Panc1 (cell line): ENCODE measurements around the gene TERT. TPM values are rescaled to one million over a fixed set of nuclear protein-coding genes. Genes with fewer than 3 reads are reported as not detected.
A peak's percentile ranks its signal among the peaks of the same experiment; 100 is the strongest.
"Not testable (repeated sequence)": the region's sequence is repeated elsewhere in the genome, so short reads cannot be mapped to it uniquely, and the experiment has no call there.

Experiments
- ATAC-seq: fragments of 200-7000 bp; cut with Tn5 transposase; 2 replicates; pipeline ENCODE4 v1.9.1; 2020; ENCODE audit warnings: mild to moderate bottlenecking, moderate library complexity
- BruUV-seq: library from RNA; stranded (reverse); fragments of 400-500 nt; replicated peaks from 2 replicates; lab custom pipeline; 2021; lab: Mats Ljungman, UMichigan
- CTCF ChIA-PET: fragments of 300-600 bp; sonication (Branson Sonifier 250); formaldehyde crosslinking; loops from one replicate; lab custom pipeline; 2022; ENCODE audit warnings: antibody characterized with exemption; lab: Charles Lee
- POLR2A ChIA-PET: fragments of 300-600 bp; sonication (Branson Sonifier 250); formaldehyde crosslinking; loops from one replicate; lab custom pipeline; 2022; ENCODE audit warnings: antibody characterized with exemption; lab: Charles Lee
- DNase-seq: peaks from one replicate; pipeline ENCODE4 v3.0.0-alpha.2; 2010; ENCODE audit warnings: low read depth, low spot score
- H3K27ac ChIP-seq: 2 replicates; pipeline ENCODE4 v1.5.1; 2011; ENCODE audit warnings: mild to moderate bottlenecking, low read length, inconsistent platforms
- H3K27me3 ChIP-seq: fragments of 200-500 bp; sonication (Bioruptor generic); 2 replicates; pipeline ENCODE4 v1.6.0; 2014; ENCODE audit warnings: low read length, inconsistent platforms; ENCODE audit not compliant: control insufficient read depth, insufficient read depth
- H3K36me3 ChIP-seq: fragments of 200-500 bp; sonication (Bioruptor generic); 2 replicates; pipeline ENCODE4 v1.5.1; 2014; ENCODE audit warnings: inconsistent platforms, mild to moderate bottlenecking, low read length, moderate library complexity; ENCODE audit not compliant: control insufficient read depth, insufficient read depth
- H3K4me1 ChIP-seq: 2 replicates; pipeline ENCODE4 v1.5.1; 2011; ENCODE audit warnings: inconsistent platforms, mild to moderate bottlenecking, low read length, moderate library complexity; ENCODE audit not compliant: control insufficient read depth, insufficient read depth
- H3K4me3 ChIP-seq, 2 experiments: 2 replicates each; pipeline ENCODE4 v1.5.1; 2011 to 2012; ENCODE audit warnings: low read depth in 2 of 2, low read length in 2 of 2, mild to moderate bottlenecking in 2 of 2, inconsistent platforms in 1 of 2, moderate library complexity in 1 of 2
- H3K9me3 ChIP-seq: fragments of 200-500 bp; sonication (Bioruptor generic); 2 replicates; pipeline ENCODE4 v1.5.1; 2014; ENCODE audit warnings: low read depth, mild to moderate bottlenecking, inconsistent platforms, low read length, moderate library complexity; ENCODE audit not compliant: control insufficient read depth, insufficient read depth
- CTCF ChIP-seq: fragments of 450-650 bp; IDR thresholded peaks from 2 replicates; pipeline ENCODE4 v1.5.1; 2017; ENCODE audit warnings: mild to moderate bottlenecking
- POLR2AphosphoS5 ChIP-seq: IDR thresholded peaks from 2 replicates; pipeline ENCODE4 v1.6.1; 2012; ENCODE audit warnings: mild to moderate bottlenecking, low read depth, low read length, moderate library complexity
- REST ChIP-seq, 2 experiments: IDR thresholded peaks; 2 replicates each; pipeline ENCODE4 v1.6.1; 2011 to 2012; ENCODE audit warnings: low read depth in 2 of 2, control low read depth in 1 of 2, low read length in 1 of 2, mild to moderate bottlenecking in 1 of 2, moderate library complexity in 1 of 2; ENCODE audit not compliant: insufficient read depth in 1 of 2
- SIN3A ChIP-seq: IDR thresholded peaks from 2 replicates; pipeline ENCODE4 v1.6.1; 2012; ENCODE audit warnings: low read depth, mild to moderate bottlenecking, low read length, moderate library complexity, borderline replicate concordance; ENCODE audit not compliant: insufficient read depth
- TCF7L2 ChIP-seq: IDR thresholded peaks from 2 replicates; pipeline ENCODE4 v1.6.1; 2011; ENCODE audit warnings: mild to moderate bottlenecking, low read depth, low read length, inconsistent platforms
- in situ Hi-C: cut with HindIII; loops from 2 replicates; pipeline ENCODE4 v1.10.0; 2016; ENCODE audit warnings: low sequenced_read_pairs, low pct_unique_long_range_greater_than_20kb
- intact Hi-C: fragments of 100-400 bp; cut with micrococcal nuclease; formaldehyde crosslinking; loops from one replicate; pipeline ENCODE4 v1.10.0; 2022; ENCODE audit not compliant: unreplicated experiment
- total RNA-seq: library from RNA; stranded (reverse); gene quantifications from one replicate; pipeline ENCODE4 v1.2.1, GENCODE V29; 2021; ENCODE audit not compliant: unreplicated experiment

The TERT gene
- total RNA-seq, 1 experiment from 2014 or later = 8.9 TPM

GRCh38 chr5:1330146-1330846 lies 35.4 kb upstream of the TERT start:
- Histone ChIP-seq H3K9me3 (no peaks in the 10 kb centered on the region), H3K27me3 (no peaks in the 10 kb centered on the region), H3K27ac (peak overlapping the region; percentile 32; the same call in 1 of the 2 replicates), H3K4me1 (peaks cover 5% of the 10 kb centered on the region), H3K4me3 (no peak overlapping the region), H3K36me3 (peaks cover 8% of the 10 kb centered on the region; the same call in 1 of the 2 replicates)
- intact Hi-C loops (no loop called here), in situ Hi-C loops (no loop called here)
- DNase-seq (no peak), ATAC-seq (no peak)
- no TSS peak for BruUV-seq
- ChIA-PET CTCF (no interaction called here), POLR2A (no interaction called here)
- TF ChIP-seq REST (IDR thresholded peaks at IDR 0.05; ENCODE audit: insufficient read depth in 1 of 2, low read depth in 2 of 2, low read length in 1 of 2) = no peak
- TF ChIP-seq SIN3A = no peak
- no peak for TF ChIP-seq POLR2AphosphoS5
- no peak for TF ChIP-seq TCF7L2
- no peak for TF ChIP-seq CTCF

DNA sequence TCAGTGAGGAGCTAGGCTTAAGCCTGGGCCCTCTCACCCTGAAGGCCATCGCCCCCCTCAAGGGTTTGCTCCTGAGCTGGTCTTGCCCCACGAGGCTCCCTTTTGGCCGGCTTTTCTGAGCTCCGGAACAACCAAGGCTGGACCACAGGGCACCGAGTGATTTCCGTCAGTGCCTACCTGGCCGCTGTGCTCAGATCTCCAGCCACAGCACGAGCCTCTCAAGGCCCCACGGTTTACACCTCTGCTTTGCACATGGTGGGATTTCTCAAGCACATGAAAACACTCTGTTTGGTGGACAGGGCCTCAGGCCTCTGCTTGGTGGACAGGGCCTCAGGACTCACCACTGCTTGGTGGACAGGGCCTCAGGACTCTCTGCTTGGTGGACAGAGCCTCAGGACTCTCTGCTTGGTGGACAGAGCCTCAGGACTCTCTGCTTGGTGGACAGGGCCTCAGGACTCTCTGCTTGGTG lies 34.3 kb upstream of the TERT start:
- ChIA-PET CTCF (no interaction called here), POLR2A (no interaction called here)
- ATAC-seq = no peak
- TF ChIP-seq SIN3A = no peak
- no peak for TF ChIP-seq REST (IDR thresholded peaks at IDR 0.05; ENCODE audit: insufficient read depth in 1 of 2, low read depth in 2 of 2, low read length in 1 of 2)
- no peak for TF ChIP-seq CTCF
- TF ChIP-seq POLR2AphosphoS5 = no peak
- TF ChIP-seq TCF7L2 = no peak
- Histone ChIP-seq H3K27ac (peak overlapping the region; percentile 68), H3K4me3 (no peak overlapping the region), H3K9me3 (no peaks in the 10 kb centered on the region), H3K27me3 (no peaks in the 10 kb centered on the region), H3K36me3 (peaks cover 8% of the 10 kb centered on the region; the same call in 1 of the 2 replicates), H3K4me1 (peaks cover 5% of the 10 kb centered on the region)
- no TSS peak for BruUV-seq
- in situ Hi-C loops = no loop called here
- intact Hi-C loops = no loop called here
- DNase-seq = no peak

GRCh38 chr5:1328237-1329110 lies 33.6 kb upstream of the TERT start:
- ChIA-PET POLR2A (interaction anchor here (0.6 kb wide), 1 partner anchor 16 kb away, joined by 5 read pairs; the partner anchor contains the start of gene CLPTM1L), CTCF (interaction anchor here (1.1 kb wide), 1 partner anchor 152 kb away, joined by 17 read pairs; no protein-coding TSS in a partner anchor)
- ATAC-seq, H3K4me3 ChIP-seq, H3K9me3 ChIP-seq, intact Hi-C loops, BruUV-seq, DNase-seq, in situ Hi-C loops, H3K4me1 ChIP-seq, H3K27me3 ChIP-seq, H3K36me3 ChIP-seq: not testable (repeated sequence)
- H3K27ac ChIP-seq = peak overlapping the region; percentile 68
